ENCODE results near the gene SYNPO2. TPM values are rescaled to one million over a fixed set of nuclear protein-coding genes. Genes with fewer than 3 reads are reported as not detected.

The SYNPO2 gene
- total and polyA plus RNA-seq, 2 of the 8 experiments (the other 6 are each of a cell fraction or from before 2014, with no cell fraction given), result 0.50 to 4.2 TPM

DNA sequence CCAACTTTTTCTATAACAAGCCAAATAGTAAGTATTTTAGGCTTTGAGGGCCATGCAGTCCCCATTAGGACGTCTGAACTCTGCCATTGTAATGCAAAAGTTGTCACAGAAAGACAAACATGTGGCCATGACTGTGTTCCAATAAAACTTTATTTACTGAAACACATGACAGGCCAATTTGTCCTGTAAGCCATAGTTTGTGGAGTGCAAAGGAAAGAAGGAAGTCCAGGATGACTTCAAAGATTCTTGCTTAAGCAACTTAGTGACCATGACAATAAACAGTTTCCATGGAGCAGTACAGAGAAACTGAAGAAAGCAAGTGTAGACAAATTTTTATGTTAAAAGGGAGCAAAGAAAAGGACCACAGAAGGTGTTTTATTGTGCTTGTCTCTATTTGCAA lies 212.0 kb downstream of the SYNPO2 start:
- WGBS, 2 experiments (ENCODE audit: extremely low coverage in 1 of 2, insufficient coverage in 1 of 2, insufficient read length in 1 of 2, insufficient replicate concordance in 2 of 2, low coverage in 1 of 2, low lambda C conversion rate in 2 of 2, missing lambda C conversion rate in 1 of 2), result 21% methylated on average over 1 of the region's 1 CpG; no CpG with 5 or more reads in 1 of the 2 experiments
- DNase-seq (ENCODE audit: low read depth in 1 of 2, low spot score in 2 of 2), result no peak
- Histone ChIP-seq H2BK120ac (replicated peaks; ENCODE audit: low read depth, low read length) (no peak overlapping the region), H3K27me3 (replicated peaks in 1 of 4; ENCODE audit: control insufficient read depth in 3 of 4, extremely low read depth in 1 of 4, insufficient read depth in 3 of 4, low read length in 3 of 4) (no peaks in the 10 kb centered on the region), H3K9ac (replicated peaks in 1 of 4; ENCODE audit: extremely low read depth in 1 of 4, low read depth in 3 of 4, low read length in 3 of 4) (no peak overlapping the region), H2BK20ac (ENCODE audit: low read length) (no peak overlapping the region), H3K36me3 (ENCODE audit: control insufficient read depth in 2 of 4, insufficient read depth in 4 of 4, low read length in 3 of 4) (no peaks in the 10 kb centered on the region; a peak in 1 of 8 replicates), H3K14ac (ENCODE audit: insufficient read length) (no peak overlapping the region), H3K23me2 (ENCODE audit: low read depth, low read length) (no peaks in the 10 kb centered on the region), H2AK5ac (ENCODE audit: low read depth, low read length) (no peak overlapping the region), H3K23ac (ENCODE audit: insufficient read length) (no peak overlapping the region), H3K27ac (ENCODE audit: low read depth, low read length) (no peak overlapping the region), H2BK5ac (ENCODE audit: low read depth, low read length) (no peak overlapping the region), H3K9me3 (ENCODE audit: insufficient read depth in 2 of 2, low read depth in 1 of 2, low read length in 1 of 2) (no peaks in the 10 kb centered on the region), H3K4me1 (replicated peaks in 1 of 4; ENCODE audit: control insufficient read depth in 3 of 4, insufficient read depth in 4 of 4, low read length in 3 of 4) (no peaks in the 10 kb centered on the region), H3K18ac (ENCODE audit: extremely low read depth, low read length) (no peak overlapping the region), H2BK15ac (ENCODE audit: low read length) (no peak overlapping the region), H4K5ac (ENCODE audit: insufficient read length, low read depth, low read length) (no peak overlapping the region), H3K79me1 (ENCODE audit: low read depth, low read length) (no peaks in the 10 kb centered on the region), H3K79me2 (ENCODE audit: control insufficient read depth in 1 of 2, insufficient read depth in 2 of 2, low read length in 2 of 2) (no peaks in the 10 kb centered on the region), H2BK12ac (ENCODE audit: low read depth, low read length) (no peak overlapping the region), H4K91ac (replicated peaks; ENCODE audit: insufficient read length, low read length) (no peak overlapping the region), H3K4me2 (ENCODE audit: insufficient read depth in 1 of 2, low read depth in 2 of 2, low read length in 2 of 2) (no peak overlapping the region), H3K4ac (replicated peaks; ENCODE audit: insufficient read length, low read depth, low read length) (no peak overlapping the region), H4K20me1 (replicated peaks in 1 of 2; ENCODE audit: control insufficient read depth in 1 of 2, insufficient read depth in 2 of 2, low read length in 2 of 2) (no peaks in the 10 kb centered on the region), H4K8ac (ENCODE audit: extremely low read depth, insufficient read depth, low read length) (no peak overlapping the region), H2AFZ (ENCODE audit: low read length) (peak overlapping the region; percentile 5; the same call in 1 of the 2 replicates), H3K56ac (replicated peaks; ENCODE audit: insufficient read length, low read depth, low read length) (no peak overlapping the region), H3K4me3 (ENCODE audit: extremely low read depth in 1 of 4, insufficient read depth in 2 of 4, low read depth in 3 of 4, low read length in 4 of 4) (no peak overlapping the region)
- CTCF ChIA-PET (ENCODE audit: partially characterized antibody), result no interaction called here
- POLR2A ChIA-PET (ENCODE audit: partially characterized antibody), result interaction anchor here (0.6 kb wide), 1 partner anchor 515 kb away, joined by 3 read pairs; no protein-coding TSS in a partner anchor
- FAIRE-seq, result no peak
- TF ChIP-seq HDAC2 (IDR thresholded peaks at IDR 0.05; ENCODE audit: borderline replicate concordance in 1 of 2, low read depth in 2 of 2, low read length in 2 of 2) (no peak), FOSL1 (IDR thresholded peaks at IDR 0.05; ENCODE audit: insufficient read depth, low read depth, low read length) (no peak), SP2 (IDR thresholded peaks at IDR 0.05; ENCODE audit: low read length) (no peak), SP4 (IDR thresholded peaks at IDR 0.05; ENCODE audit: low read length) (no peak)
- TF ChIP-seq, protein P1, sequence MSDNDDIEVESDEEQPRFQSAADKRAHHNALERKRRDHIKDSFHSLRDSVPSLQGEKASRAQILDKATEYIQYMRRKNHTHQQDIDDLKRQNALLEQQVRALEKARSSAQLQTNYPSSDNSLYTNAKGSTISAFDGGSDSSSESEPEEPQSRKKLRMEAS (IDR thresholded peaks at IDR 0.05), result peak; percentile 13; the same call in 1 of the 2 replicates

Data from H1 (cell line).